ENCODE measurements around the gene ANAPC5. TPM values are rescaled to one million over a fixed set of nuclear protein-coding genes. Genes with fewer than 3 reads are reported as not detected.
"Not testable (repeated sequence)": the region's sequence is repeated elsewhere in the genome, so short reads cannot be mapped to it uniquely, and the experiment has no call there.

The ANAPC5 gene
- total RNA-seq, 1 donor, result 180 TPM

- DNase-seq (ENCODE audit: low read depth), result no peak
- no peak overlapping the region for H3K4me3 ChIP-seq (ENCODE audit: low read depth, low read length)
- no peak for TF ChIP-seq CTCF (IDR thresholded peaks at IDR 0.05; ENCODE audit: insufficient read depth, low read depth, low read length)
These were observed 37.8 kb downstream of the ANAPC5 start for GRCh38 chr12:121314431-121314830.

GRCh38 chr12:121310231-121310630 is 42.0 kb downstream of the ANAPC5 start:
- DNase-seq (ENCODE audit: low read depth); H3K4me3 ChIP-seq (ENCODE audit: low read depth, low read length): not testable (repeated sequence)

GRCh38 chr12:121307397-121307796 is 44.8 kb downstream of the ANAPC5 start:
- DNase-seq (ENCODE audit: low read depth); H3K4me3 ChIP-seq (ENCODE audit: low read depth, low read length): not testable (repeated sequence)

GRCh38 chr12:121304306-121304705 is 47.9 kb downstream of the ANAPC5 start:
- DNase-seq (ENCODE audit: low read depth), result no peak
- H3K4me3 ChIP-seq (ENCODE audit: low read depth, low read length), result no peak overlapping the region
- no peak for TF ChIP-seq CTCF (IDR thresholded peaks at IDR 0.05; ENCODE audit: insufficient read depth, low read depth, low read length)

GRCh38 chr12:121301876-121302275 is 50.3 kb downstream of the ANAPC5 start:
- no peak for DNase-seq (ENCODE audit: low read depth)
- TF ChIP-seq CTCF (IDR thresholded peaks at IDR 0.05; ENCODE audit: insufficient read depth, low read depth, low read length), result no peak
- no peak overlapping the region for H3K4me3 ChIP-seq (ENCODE audit: low read depth, low read length)

- no peak overlapping the region for H3K4me3 ChIP-seq (ENCODE audit: low read depth, low read length)
- no peak for TF ChIP-seq CTCF (IDR thresholded peaks at IDR 0.05; ENCODE audit: insufficient read depth, low read depth, low read length)
- peak; percentile 63 for DNase-seq (ENCODE audit: low read depth)
These were observed 52.0 kb downstream of the ANAPC5 start for GRCh38 chr12:121300083-121300819.

- DNase-seq (ENCODE audit: low read depth), result no peak
- H3K4me3 ChIP-seq (ENCODE audit: low read depth, low read length), result no peak overlapping the region
- no peak for TF ChIP-seq CTCF (IDR thresholded peaks at IDR 0.05; ENCODE audit: insufficient read depth, low read depth, low read length)
These were observed 52.5 kb downstream of the ANAPC5 start for GRCh38 chr12:121299662-121300061.

GRCh38 chr12:121298411-121298810 is 53.8 kb downstream of the ANAPC5 start:
- not testable (repeated sequence) for H3K4me3 ChIP-seq (ENCODE audit: low read depth, low read length); DNase-seq (ENCODE audit: low read depth)
